Activated CD4-positive, alpha-beta memory T cell treated with anti-CD3 and anti-CD28 coated beads for 36 hours (primary cell): ENCODE data around the gene ATG12. TPM values are rescaled to one million over a fixed set of nuclear protein-coding genes. Genes with fewer than 3 reads are reported as not detected.
A peak's percentile ranks its signal among the peaks of the same experiment; 100 is the strongest.
"Not testable (repeated sequence)": the region's sequence is repeated elsewhere in the genome, so short reads cannot be mapped to it uniquely, and the experiment has no call there.

Experiments used
- CTCF ChIA-PET: fragments of 350-600 bp; sonication (Branson Sonifier 250); formaldehyde crosslinking; loops from one replicate; lab custom pipeline; 2021; ENCODE audit warnings: antibody characterized with exemption, inconsistent platforms; lab: Charles Lee
- POLR2A ChIA-PET: fragments of 350-600 bp; sonication (Branson Sonifier 250); formaldehyde crosslinking; loops from one replicate; lab custom pipeline; 2021; ENCODE audit warnings: antibody characterized with exemption; lab: Charles Lee
- DNase-seq: peaks from one replicate; pipeline ENCODE4 v3.0.0-alpha.2; 2020
- H3K27ac Mint-ChIP-seq: one replicate; pipeline ENCODE4 v1.8.0; 2021; ENCODE audit warnings: mixed read lengths
- H3K27me3 Mint-ChIP-seq: one replicate; pipeline ENCODE4 v1.8.0; 2021; ENCODE audit warnings: mixed read lengths
- H3K36me3 Mint-ChIP-seq: one replicate; pipeline ENCODE4 v1.8.0; 2021; ENCODE audit warnings: mixed read lengths
- H3K4me1 Mint-ChIP-seq: one replicate; pipeline ENCODE4 v1.8.0; 2021; ENCODE audit warnings: low read depth, mixed read lengths
- H3K4me3 Mint-ChIP-seq: one replicate; pipeline ENCODE4 v1.8.0; 2021; ENCODE audit warnings: mild to moderate bottlenecking, mixed read lengths
- H3K9me3 Mint-ChIP-seq: one replicate; pipeline ENCODE4 v1.8.0; 2021; ENCODE audit warnings: mixed read lengths
- intact Hi-C: fragments of 100-400 bp; cut with micrococcal nuclease; formaldehyde crosslinking; loops from one replicate; pipeline ENCODE4 v1.15.1; 2023
- total RNA-seq, 2 experiments: library from RNA; stranded (reverse); gene quantifications; one replicate each; pipeline ENCODE4 v1.2.3, GENCODE V29; 2021

Gene ATG12
- total RNA-seq, 2 experiments from 2014 or later = 40.6 to 41.9 TPM

GRCh38 chr5:115816226-115817081 lies 24.9 kb downstream of the ATG12 start, which contains the start of gene CDO1:
Gene CDO1, minus strand, starts transcription at chr5:115816659. Its CDS starts 262 bp downstream, at chr5:115816397.
- H3K27ac Mint-ChIP-seq = no peak within 1 kb of the TSS
- H3K27me3 Mint-ChIP-seq = peaks cover 62% of the 10 kb centered on the region
- H3K4me1 Mint-ChIP-seq = peaks cover 16% of the 10 kb centered on the region
- peak; percentile 43 for DNase-seq
- no peaks in the 10 kb centered on the region for H3K36me3 Mint-ChIP-seq
- intact Hi-C loops = no loop called here
- no peaks in the 10 kb centered on the region for H3K9me3 Mint-ChIP-seq
- ChIA-PET CTCF (interaction anchor here (0.8 to 1.0 kb wide), 3 partner anchors 15 to 182 kb away, joined by 3 to 4 read pairs (median 3); no protein-coding TSS in a partner anchor), POLR2A (no interaction called here)
- H3K4me3 Mint-ChIP-seq = peak within 1 kb of the TSS; percentile 61

DNA sequence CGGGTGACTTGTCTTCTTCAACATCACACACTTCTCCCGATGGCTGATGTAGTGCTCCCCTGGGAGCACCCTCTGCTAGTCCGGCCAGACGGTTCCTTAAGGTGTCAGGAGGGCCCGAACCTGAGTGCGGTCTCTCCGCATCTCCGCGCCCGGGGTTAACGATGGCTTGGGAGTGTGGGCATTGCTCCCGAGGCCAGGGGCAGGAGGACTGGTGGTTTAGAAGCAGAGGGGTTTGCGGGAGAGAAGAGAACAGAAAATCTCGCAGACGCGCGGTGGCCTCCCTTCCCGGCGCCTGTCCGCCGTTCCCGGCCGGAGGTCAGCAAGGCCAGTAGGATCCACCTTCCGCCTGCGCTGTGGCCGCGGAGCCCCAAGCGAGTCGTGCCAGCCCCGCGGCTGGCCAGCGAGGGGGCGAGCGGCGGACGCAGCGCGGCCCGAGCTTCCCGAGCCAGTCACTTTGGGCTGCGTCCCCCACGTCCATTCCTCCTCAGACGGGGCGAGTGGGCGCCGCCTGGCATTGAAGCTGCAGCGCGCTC lies 25.6 kb downstream of the ATG12 start:
- Mint-ChIP-seq H3K36me3 (no peaks in the 10 kb centered on the region), H3K9me3 (no peaks in the 10 kb centered on the region), H3K27me3 (peaks cover 67% of the 10 kb centered on the region), H3K4me3 (peak overlapping the region; percentile 61), H3K27ac (no peak overlapping the region), H3K4me1 (peaks cover 16% of the 10 kb centered on the region)
- intact Hi-C loops = no loop called here
- POLR2A ChIA-PET = no interaction called here
- CTCF ChIA-PET = interaction anchor here (0.8 to 1.0 kb wide), 3 partner anchors 15 to 181 kb away, joined by 3 to 4 read pairs (median 3); no protein-coding TSS in a partner anchor
- no peak for DNase-seq

DNA sequence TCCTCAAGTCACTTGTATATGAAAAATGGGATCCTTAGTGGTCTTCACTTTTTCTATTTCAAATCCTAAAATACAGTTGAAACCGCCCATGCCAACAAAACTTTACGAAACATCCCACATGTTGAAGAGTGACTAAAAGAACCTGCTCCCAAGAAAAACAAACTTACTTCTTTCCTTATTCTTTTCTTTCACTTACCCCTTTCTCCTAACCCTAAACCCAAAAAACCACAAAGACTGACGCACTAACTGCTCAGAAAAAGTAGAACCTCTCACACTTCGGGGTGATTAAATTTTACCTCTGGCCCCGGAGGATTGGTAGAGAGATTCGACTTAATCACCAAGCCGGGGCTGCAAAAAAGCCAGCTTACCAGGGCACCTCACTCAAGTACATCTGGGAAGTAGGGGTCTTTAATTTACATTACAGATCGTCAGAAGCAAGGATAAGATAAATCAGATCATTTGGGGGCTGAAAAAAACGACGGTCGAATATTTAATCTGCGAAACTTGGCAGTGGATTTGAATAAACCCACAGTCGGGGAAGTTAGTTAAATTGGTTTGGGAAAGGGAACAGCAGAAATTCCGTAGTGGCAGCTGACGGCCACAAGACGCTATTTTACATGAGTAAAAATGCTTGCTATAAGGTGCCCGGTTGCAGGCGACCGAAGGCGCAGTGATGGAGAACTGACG lies 26.2 kb downstream of the ATG12 start:
- Mint-ChIP-seq H3K4me3 (peak overlapping the region; percentile 6), H3K36me3 (no peaks in the 10 kb centered on the region), H3K9me3 (no peaks in the 10 kb centered on the region), H3K4me1 (peaks cover 16% of the 10 kb centered on the region), H3K27me3 (peaks cover 63% of the 10 kb centered on the region), H3K27ac (no peak overlapping the region)
- intact Hi-C loops = no loop called here
- DNase-seq = no peak
- CTCF ChIA-PET = no interaction called here
- POLR2A ChIA-PET = no interaction called here

- ChIA-PET POLR2A (no interaction called here), CTCF (interaction anchor here (0.6 kb wide), 1 partner anchor 43 kb away, joined by 3 read pairs; no protein-coding TSS in a partner anchor)
- Mint-ChIP-seq H3K36me3 (no peaks in the 10 kb centered on the region), H3K27ac (no peak overlapping the region), H3K27me3 (peaks cover 56% of the 10 kb centered on the region), H3K4me1 (peaks cover 16% of the 10 kb centered on the region), H3K9me3 (no peaks in the 10 kb centered on the region), H3K4me3 (no peak overlapping the region)
- peak; percentile 19 for DNase-seq
- intact Hi-C loops = loop anchor here (5.0 kb wide), 1 partner anchor 76 kb away; no protein-coding TSS in a partner anchor
Observed at GRCh38 chr5:115813719-115814118, 27.6 kb downstream of the ATG12 start.

DNA sequence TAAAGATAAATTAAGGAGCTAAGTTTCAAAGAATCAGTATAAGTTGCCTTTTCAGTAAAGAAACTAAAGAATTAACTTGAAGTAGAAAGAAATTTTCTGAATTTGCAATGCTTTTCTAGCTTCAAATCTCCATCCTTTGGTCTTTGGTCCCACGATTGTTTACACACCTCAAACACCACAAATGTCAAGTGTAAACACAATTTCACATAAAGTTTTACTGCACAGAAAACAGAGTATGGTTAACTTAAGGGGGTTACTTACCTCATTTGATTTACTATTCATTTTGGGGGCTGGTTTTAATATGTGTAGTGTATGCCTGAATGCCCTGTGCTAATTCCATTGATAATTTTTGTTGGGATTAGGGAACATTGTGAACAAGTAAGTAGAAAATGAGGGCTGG lies 29.0 kb downstream of the ATG12 start:
- Mint-ChIP-seq H3K36me3 (no peaks in the 10 kb centered on the region), H3K27ac (no peak overlapping the region), H3K4me1 (peaks cover 19% of the 10 kb centered on the region), H3K4me3 (no peak overlapping the region), H3K27me3 (peaks cover 45% of the 10 kb centered on the region), H3K9me3 (no peaks in the 10 kb centered on the region)
- POLR2A ChIA-PET = no interaction called here
- DNase-seq = no peak
- intact Hi-C loops = loop anchor here (5.0 kb wide), 1 partner anchor 75 kb away; no protein-coding TSS in a partner anchor
- CTCF ChIA-PET = no interaction called here

DNA sequence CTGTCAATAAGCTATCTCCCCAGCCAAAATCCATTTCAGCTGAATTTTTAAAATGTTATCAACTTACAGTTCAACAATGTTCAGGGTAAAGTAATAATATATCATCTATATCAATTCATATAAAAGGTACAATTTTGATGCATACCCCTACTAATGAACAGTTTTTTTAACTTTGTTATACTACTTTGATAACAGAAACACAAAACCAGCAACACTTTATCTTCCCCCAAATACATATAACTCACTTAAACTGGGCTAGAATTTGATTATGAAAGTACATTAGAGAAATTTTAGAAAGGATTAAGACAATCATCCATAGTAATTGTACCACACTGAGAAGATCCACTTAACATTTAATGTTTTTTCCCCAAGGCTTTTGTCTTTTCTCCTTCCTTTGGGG lies 30.0 kb downstream of the ATG12 start:
- ChIA-PET POLR2A (no interaction called here), CTCF (no interaction called here)
- no peak overlapping the region for H3K4me3 Mint-ChIP-seq
- no peaks in the 10 kb centered on the region for H3K9me3 Mint-ChIP-seq
- H3K27ac Mint-ChIP-seq = no peak overlapping the region
- intact Hi-C loops = loop anchor here (5.0 kb wide), 1 partner anchor 74 kb away; no protein-coding TSS in a partner anchor
- H3K4me1 Mint-ChIP-seq = peaks cover 20% of the 10 kb centered on the region
- no peak for DNase-seq
- H3K36me3 Mint-ChIP-seq = no peaks in the 10 kb centered on the region
- H3K27me3 Mint-ChIP-seq = peaks cover 39% of the 10 kb centered on the region

DNA sequence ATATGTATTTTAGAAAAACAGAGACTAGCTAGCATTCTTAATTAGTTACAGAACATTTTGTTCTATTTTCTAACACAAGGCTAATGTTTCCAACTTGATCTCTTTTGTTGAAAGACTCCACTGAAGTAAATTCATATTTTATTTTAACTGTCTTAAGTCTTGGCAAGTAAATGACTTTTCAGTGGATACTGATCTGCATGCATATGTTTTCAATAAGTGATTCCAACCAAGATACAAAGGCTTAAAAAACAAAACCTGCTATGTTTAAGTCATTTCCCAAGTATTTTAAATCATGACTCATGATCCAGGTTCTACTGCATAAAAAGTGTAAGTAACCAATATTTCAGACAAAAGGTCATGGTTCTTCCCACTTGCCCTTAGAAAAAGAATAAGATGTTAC lies 30.6 kb downstream of the ATG12 start:
- intact Hi-C loops = loop anchor here (5.0 kb wide), 1 partner anchor 73 kb away; no protein-coding TSS in a partner anchor
- no peak for DNase-seq
- Mint-ChIP-seq H3K27me3 (peaks cover 36% of the 10 kb centered on the region), H3K4me1 (peaks cover 17% of the 10 kb centered on the region), H3K9me3 (no peaks in the 10 kb centered on the region), H3K27ac (no peak overlapping the region), H3K4me3 (no peak overlapping the region), H3K36me3 (no peaks in the 10 kb centered on the region)
- ChIA-PET POLR2A (no interaction called here), CTCF (no interaction called here)

DNA sequence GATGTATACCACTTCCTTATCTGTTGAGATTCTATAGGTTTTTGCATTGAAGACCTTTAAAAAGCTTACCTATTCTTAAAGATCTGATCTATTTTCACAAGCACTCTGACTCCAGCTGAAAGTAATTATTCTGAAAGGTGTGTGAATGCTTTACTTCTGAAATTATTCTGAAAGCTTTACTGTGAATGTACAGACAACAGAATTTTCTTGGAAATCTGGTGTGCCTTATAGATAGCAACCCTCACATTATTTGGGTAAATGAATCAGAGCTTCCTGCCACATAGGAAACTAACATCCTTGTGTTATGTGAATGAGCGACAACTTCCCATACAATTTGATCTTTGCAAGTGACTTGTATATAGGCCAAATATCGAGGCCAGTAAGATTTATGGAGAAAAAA lies 31.4 kb downstream of the ATG12 start:
- H3K9me3 Mint-ChIP-seq = no peaks in the 10 kb centered on the region
- H3K4me1 Mint-ChIP-seq = peaks cover 9% of the 10 kb centered on the region
- ChIA-PET POLR2A (no interaction called here), CTCF (no interaction called here)
- H3K27me3 Mint-ChIP-seq = peaks cover 28% of the 10 kb centered on the region
- DNase-seq = no peak
- H3K36me3 Mint-ChIP-seq = no peaks in the 10 kb centered on the region
- no peak overlapping the region for H3K27ac Mint-ChIP-seq
- H3K4me3 Mint-ChIP-seq = no peak overlapping the region
- intact Hi-C loops = loop anchor here (5.0 kb wide), 1 partner anchor 73 kb away; no protein-coding TSS in a partner anchor

DNA sequence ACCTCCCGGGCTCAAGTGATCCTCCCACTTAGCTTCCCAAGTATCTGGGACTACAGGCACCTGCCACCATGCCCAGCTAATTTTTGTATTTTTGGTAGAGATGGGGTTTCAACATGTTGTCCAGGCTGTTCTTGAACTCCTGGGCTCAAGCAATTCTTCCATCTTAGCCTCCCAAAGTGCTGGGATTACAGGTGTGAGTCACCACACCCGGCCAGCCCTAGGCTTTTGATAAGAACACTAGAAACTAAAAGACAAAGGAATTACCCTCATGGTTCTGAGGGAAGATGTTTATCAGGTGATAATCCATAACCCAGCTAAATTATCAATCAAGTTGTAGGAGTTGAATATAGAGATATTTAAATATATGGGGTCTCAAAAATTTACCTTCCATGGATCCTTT lies 33.3 kb downstream of the ATG12 start:
- H3K36me3 Mint-ChIP-seq, H3K9me3 Mint-ChIP-seq, POLR2A ChIA-PET, H3K27ac Mint-ChIP-seq, CTCF ChIA-PET, H3K4me3 Mint-ChIP-seq, H3K4me1 Mint-ChIP-seq, DNase-seq, intact Hi-C loops: not testable (repeated sequence)
- H3K27me3 Mint-ChIP-seq = peaks cover 11% of the 10 kb centered on the region

DNA sequence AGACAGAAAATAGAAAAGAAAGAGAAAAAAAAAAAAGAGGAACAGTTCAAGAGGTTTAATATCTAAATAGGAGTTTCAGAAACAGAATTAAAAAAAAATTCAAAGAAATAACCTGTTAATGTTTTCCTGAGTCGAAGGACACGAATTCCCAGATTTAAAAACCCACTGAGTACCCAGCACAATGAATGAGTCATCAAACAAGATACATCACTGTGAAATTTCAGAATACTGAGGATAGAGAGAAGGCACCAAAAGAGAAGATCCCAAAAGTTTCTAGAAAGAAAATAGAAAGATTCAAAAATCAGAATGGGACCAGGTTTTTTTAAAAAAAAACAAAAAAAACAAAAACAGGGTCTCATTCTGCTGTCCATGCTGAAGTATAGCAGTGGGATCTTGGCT lies 33.7 kb downstream of the ATG12 start:
- ChIA-PET CTCF (no interaction called here), POLR2A (no interaction called here)
- intact Hi-C loops = no loop called here
- Mint-ChIP-seq H3K36me3 (no peaks in the 10 kb centered on the region), H3K4me1 (peaks cover 6% of the 10 kb centered on the region), H3K27me3 (peaks cover 9% of the 10 kb centered on the region), H3K4me3 (no peak overlapping the region), H3K27ac (no peak overlapping the region), H3K9me3 (no peaks in the 10 kb centered on the region)
- no peak for DNase-seq

DNA sequence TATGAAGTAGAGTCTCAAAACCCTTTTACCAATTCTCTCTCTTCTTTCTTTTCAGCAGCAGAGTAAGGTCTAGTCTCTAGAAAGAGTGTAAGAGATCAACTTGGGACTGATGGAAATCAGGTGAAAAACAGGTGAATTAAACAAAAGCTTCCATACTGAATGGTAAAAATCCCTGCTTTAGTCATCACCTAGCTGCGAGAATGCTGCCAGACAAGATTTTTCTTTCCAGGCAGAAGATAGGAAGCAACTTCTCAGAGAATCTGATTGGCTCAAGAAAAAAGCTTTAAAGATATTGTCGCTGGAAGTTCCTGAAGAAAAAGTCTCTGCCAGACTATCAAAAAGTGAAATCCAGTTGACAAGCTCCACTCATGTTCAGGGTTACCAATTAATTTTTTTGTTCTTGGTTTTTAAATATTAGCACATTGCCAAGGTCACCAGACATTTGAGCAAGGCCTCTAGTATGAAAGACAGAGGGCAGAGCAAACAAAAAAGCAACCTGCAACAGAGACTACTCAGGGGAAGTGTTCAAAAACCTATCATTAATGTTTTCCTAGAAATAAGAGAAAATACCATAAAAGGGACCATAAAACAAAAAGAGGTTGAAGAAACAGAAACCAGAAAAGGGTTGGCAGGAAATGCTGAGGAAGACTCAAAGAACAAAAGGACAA lies 34.2 kb downstream of the ATG12 start:
- intact Hi-C loops = no loop called here
- Mint-ChIP-seq H3K27ac (no peak overlapping the region), H3K4me3 (no peak overlapping the region), H3K36me3 (no peaks in the 10 kb centered on the region), H3K4me1 (peaks cover 6% of the 10 kb centered on the region), H3K9me3 (no peaks in the 10 kb centered on the region), H3K27me3 (peaks cover 6% of the 10 kb centered on the region)
- ChIA-PET POLR2A (no interaction called here), CTCF (no interaction called here)
- no peak for DNase-seq
